Embryonic facial prominence (tissue), 1 donor: ENCODE results near the gene PLA2G2A.
"Not testable (repeated sequence)": the region's sequence is repeated elsewhere in the genome, so short reads cannot be mapped to it uniquely, and the experiment has no call there.

Experiments used
- DNase-seq: peaks from one replicate; pipeline ENCODE4 v3.0.0-alpha.2; 2016; ENCODE audit errors: extremely low spot score

PLA2G2A gene, protein sequence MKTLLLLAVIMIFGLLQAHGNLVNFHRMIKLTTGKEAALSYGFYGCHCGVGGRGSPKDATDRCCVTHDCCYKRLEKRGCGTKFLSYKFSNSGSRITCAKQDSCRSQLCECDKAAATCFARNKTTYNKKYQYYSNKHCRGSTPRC

GRCh38 chr1:19979494-19979977 lies at the start of gene PLA2G2A:
Gene PLA2G2A, minus strand, starts transcription at chr1:19979618. Its CDS starts 845 bp downstream, at chr1:19978773.
- no peak for DNase-seq

DNA sequence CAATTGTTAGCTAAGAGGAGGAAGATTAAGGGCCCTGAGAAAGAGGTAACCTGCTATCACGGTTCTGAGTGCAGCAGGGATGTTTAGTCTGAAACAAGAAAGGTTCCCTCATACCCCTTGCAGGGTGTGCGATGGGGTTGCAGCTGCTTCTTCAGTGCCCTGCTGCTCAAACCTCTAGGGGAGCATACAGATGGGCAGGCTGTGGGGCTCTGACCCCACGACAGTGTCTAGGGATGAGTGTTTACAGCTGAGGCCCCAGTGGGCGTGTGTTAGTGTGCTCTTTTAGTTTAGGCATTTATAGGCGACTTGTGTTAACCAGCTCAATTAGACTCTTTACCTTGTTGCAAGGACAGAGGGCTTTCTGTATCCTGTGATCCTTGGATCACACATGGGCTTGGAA lies 49.3 kb upstream of the PLA2G2A start:
- DNase-seq, result no peak

GRCh38 chr1:20028125-20028524 lies 48.7 kb upstream of the PLA2G2A start:
- DNase-seq, result no peak

DNA sequence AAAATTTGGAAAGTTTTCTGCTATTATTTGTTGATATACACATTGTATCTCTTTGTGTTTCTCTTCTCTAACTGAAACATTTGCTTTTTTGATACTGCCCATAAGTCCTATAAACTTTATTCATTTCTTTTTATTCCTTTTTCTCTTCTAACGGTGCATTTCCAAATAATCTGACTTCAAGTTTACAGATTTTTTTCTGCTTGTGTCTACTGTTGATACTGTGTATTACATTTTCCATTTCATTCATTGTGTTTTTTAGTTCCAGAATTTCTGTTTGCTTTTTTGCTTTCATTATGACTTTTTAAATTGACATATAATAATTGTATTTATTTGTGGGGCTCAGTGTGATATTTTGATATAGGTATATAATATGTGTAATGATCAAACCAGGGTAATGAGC lies 38.3 kb upstream of the PLA2G2A start:
- DNase-seq, result no peak

GRCh38 chr1:20014153-20014552 lies 34.7 kb upstream of the PLA2G2A start:
- DNase-seq, result no peak

DNA sequence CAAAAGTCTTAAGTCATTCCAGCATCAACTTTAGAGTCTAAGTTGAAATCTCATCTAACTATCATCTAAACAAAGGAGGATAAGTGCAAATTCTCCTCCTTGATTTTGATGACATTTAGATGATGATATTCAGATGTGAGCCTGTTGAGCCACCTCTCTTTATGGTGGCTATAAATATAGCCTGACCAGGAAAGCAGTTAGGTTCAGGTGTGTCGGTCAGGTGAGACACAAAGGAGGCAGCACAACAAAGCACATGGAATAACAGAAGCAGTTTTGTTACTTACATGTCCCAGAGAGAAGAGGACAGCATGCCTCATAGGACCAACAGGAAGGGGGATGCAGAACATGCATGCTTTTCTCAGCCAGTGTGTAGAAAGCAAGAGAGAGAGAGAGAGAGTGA lies 30.6 kb upstream of the PLA2G2A start:
- DNase-seq, result no peak

GRCh38 chr1:20009212-20009611 lies 29.8 kb upstream of the PLA2G2A start:
- DNase-seq, result no peak

DNA sequence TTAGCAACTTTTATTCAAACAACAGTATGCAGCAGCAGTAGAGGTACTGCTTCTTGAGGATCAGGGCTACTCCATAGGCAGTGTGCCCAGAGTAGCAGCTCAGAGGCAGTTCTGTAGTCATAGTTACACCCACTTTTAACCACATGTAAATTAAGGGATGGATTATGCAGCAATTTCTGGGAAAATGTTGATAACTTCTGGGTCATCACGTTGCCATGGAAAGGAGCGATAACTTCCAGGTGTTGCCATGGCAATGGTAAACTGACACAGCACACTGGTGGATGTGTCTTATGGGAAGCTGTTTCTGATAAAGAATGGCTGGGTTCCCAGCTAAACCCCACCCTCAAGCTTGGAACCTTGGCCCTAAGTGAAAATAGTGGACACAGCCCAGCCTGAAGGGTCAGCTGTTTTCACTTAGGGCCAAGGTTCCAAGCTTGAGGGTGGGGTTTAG lies 29.0 kb upstream of the PLA2G2A start:
- no peak for DNase-seq

- not testable (repeated sequence) for DNase-seq
These were observed 19.4 kb upstream of the PLA2G2A start for GRCh38 chr1:19998823-19999222.

DNA sequence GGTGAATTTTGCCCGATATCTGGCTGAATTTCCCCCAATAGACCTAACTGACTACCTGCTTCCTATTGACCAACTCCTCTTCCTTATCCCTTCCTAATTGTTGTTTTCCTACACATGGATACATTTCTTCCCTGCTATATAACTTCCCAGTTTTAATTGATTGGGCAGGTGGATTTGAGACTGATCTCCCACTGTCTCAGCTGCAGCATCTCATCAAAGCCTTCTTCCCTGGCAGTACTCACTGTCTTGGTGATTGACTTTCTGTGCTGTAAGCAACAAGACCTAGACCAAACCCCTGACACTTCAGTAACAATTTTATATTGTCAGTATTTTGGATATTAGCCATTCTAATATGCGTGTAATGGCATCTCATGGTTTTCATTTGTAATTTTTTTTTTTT lies 11.3 kb upstream of the PLA2G2A start:
- no peak for DNase-seq

DNA sequence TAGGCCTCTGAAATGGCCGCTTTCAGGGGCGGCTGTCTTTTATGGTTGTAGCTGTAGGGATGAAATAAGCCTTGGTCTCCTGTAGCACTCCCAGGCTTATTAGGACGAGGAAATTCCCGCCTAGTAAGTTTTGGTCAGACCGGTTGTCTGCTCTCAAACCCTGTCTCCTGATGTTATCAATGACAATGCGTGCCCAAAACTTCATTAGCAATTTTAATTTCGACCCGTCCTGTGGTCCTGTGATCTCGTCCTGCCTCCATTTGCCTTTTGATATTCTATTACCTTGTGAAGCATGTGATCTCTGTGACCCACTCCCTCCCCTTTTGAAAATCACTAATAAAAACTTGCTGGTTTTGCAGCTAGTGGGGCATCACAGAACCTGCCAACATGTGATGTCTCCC lies 10.8 kb upstream of the PLA2G2A start:
- not testable (repeated sequence) for DNase-seq

DNA sequence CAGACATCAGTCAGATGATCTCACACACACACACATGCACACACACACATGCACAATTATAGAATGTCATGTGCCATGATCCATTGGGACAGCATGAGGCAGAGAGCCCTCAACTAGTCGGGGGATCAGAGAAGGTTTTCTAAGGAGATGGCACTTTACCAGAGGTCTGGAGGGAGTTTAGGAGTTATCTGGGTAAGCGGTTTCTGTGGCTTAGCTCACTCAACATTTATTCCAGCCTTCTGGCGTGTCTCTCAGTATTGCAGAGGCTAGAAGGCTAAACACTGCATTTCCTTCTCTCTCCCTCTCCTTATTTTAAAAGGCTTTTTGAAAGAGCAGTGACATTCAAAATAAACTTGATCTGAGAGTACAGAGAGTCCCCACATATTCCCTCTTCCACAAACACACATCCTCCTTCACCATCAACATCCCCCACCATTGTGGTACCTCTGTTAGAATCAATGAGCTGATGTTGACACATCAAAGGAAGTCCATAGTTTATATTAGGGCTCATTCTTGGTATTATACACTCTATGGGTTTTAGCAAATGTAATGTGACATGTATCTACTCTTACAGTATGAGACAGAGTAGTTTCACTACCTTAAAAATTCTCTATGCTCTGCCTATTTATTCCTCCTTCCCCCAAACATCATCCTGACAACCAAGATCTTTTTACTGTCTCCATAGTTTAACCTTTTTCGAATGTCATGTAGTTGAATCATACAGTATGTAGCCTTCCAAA lies 9.0 kb upstream of the PLA2G2A start:
- no peak for DNase-seq

GRCh38 chr1:19987719-19988118 lies 8.3 kb upstream of the PLA2G2A start:
- DNase-seq, result no peak

DNA sequence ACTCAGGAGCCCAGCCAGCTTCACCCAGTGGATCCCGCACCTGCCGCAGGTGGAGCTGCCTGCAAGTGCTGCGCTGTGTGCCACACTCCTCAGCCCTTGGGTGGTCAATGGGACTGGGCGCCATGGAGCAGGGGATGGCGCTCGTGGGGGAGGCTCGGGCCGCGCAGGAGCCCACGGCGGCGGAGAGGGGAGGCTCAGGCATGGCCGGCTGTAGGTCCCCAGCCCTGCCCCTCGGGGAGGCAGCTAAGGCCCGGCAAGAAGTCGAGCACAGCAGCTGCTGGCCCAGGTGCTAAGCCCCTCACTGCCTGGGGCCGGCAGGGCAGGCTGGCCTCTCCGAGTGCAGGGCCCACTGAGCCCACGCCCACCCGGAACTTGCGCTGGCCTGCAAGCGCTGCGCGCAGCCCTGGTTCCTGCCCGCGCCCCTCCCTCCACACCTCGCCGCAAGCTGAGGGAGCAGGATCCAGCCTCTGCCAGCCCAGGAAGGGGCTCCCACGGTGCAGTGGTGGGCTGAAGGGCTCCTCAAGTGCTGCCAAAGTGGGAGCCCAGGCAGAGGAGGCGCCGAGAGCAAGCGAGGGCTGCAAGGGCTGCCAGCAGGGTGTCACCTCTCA lies 5.1 kb upstream of the PLA2G2A start:
- DNase-seq, result not testable (repeated sequence)

DNA sequence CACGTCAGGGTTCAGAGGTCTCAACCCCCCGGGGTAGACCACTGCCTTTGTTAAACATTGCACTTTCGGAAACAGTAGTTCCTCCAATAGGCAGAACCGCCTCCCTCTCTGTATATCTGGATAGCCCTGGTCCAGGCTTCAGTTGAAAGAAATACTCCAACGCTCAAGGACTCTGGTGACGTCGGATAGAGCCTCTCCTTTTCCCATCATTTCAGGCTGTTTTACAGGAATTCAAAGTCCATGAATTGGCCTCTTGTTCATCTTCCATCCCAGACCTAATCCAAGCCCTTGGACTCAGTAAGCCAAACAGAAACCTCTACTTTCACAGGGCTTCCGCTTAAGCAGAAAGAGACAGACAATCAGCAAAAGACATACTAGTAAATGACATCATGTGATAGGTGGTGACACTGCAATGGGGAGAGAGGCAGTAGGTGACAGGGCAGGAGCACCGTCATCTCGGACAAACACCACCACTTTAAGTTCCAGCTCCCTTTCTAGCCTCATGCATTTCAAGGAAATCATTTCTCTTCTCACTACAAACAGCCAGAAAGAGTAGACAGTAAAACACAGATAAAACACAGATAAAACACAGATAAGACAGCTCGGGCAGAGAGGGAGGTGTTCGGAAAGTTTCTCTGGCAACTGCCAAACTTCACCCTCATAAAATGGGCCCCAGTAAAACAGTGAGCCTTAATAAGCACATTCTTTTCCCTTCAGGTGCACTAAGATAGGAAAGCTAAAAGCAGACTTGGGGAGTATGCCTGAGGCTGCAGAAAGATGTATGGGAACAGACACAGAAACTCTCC lies 2.3 kb upstream of the PLA2G2A start:
- no peak for DNase-seq

DNA sequence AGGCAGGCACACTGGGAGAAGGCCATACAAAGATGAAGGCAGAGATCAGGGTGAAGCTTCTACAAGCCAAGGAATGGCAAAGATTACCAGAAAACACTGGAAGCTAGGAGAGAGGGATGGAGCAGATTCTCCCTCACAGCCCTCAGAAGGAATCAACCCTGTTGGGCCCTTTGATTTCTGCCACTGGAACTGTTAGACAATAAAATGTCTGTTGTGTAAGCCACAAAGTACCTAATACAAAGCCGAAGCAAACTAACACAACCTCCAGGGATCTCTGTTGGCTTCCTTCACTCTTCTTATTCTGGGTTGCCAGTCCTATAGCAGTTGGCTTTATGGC lies 1.7 kb upstream of the PLA2G2A start:
- DNase-seq, result no peak

- no peak for DNase-seq
These were observed 896 bp upstream of the PLA2G2A start for GRCh38 chr1:19980314-19980713.

- no peak for DNase-seq
These were observed 1.3 kb downstream of the PLA2G2A start for GRCh38 chr1:19978143-19978542.

DNA sequence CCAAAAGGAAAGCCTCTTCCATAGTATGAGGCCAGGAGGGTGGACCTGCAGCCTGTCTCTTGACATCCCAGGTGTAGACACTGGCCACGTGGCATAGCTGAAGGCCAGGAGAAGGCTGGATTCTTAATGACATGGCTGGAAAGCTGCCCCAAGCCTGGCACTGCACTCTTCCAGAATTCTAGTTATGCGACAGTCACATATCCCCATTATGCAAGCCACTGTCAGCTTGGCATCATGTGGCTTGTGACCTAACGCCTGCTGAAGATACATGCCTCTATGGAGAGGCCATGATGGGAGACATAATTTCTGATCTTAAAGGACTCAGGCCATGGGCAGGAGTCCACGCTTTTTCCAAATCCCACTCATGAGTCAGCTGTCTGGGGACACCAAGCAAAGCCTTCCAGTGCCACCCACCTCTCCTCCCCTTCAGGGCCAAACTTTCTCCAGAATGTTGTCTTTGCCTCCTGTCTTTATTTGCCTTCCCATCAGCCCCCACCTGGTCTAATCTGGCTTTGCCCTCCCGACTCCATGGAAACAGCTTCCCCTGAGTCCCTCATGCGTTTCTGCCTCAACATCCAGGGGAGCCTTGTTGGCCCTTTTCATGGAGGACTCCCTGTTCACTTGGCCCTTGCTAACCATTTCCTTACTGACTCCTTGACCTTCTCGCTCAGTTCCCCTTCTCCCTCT lies 3.0 kb downstream of the PLA2G2A start:
- DNase-seq, result no peak

GRCh38 chr1:19975423-19976193 lies 3.8 kb downstream of the PLA2G2A start:
- no peak for DNase-seq
